SK-N-MC (cell line): ENCODE data around the gene OCEL1.

Experiments used
- EZH2 ChIP-seq: fragments of 200-600 bp; sonication (generic); IDR thresholded peaks from one replicate; pipeline ENCODE4 v1.6.1; 2017; ENCODE audit warnings: antibody characterized with exemption
- FOXP2 ChIP-seq: optimal IDR thresholded peaks from 2 replicates; pipeline ENCODE3; 2011; ENCODE audit warnings: mild to moderate bottlenecking, moderate library complexity; ENCODE audit not compliant: insufficient read depth; ENCODE audit errors: extremely low read length, control extremely low read depth

- TF ChIP-seq EZH2: no peak
- no peak for TF ChIP-seq FOXP2
Measured at GRCh38 chr19:17248011-17248776, 22.2 kb downstream of the OCEL1 start.
